HL-60/S4 treated with phorbol 12-myristate 13-acetate at 8.2 ng/mL for 4 days and 3 days (cell line): Measurements from ENCODE around the gene PSORS1C1.
"Not testable (repeated sequence)": the region's sequence is repeated elsewhere in the genome, so short reads cannot be mapped to it uniquely, and the experiment has no call there.

Experiments
- in situ Hi-C: fragments of 300-500 bp; cut with MboI; formaldehyde crosslinking; loops from 2 replicates; pipeline ENCODE4 v1.15.0; 2022; ENCODE audit warnings: low sequenced_read_pairs

Gene PSORS1C1

DNA sequence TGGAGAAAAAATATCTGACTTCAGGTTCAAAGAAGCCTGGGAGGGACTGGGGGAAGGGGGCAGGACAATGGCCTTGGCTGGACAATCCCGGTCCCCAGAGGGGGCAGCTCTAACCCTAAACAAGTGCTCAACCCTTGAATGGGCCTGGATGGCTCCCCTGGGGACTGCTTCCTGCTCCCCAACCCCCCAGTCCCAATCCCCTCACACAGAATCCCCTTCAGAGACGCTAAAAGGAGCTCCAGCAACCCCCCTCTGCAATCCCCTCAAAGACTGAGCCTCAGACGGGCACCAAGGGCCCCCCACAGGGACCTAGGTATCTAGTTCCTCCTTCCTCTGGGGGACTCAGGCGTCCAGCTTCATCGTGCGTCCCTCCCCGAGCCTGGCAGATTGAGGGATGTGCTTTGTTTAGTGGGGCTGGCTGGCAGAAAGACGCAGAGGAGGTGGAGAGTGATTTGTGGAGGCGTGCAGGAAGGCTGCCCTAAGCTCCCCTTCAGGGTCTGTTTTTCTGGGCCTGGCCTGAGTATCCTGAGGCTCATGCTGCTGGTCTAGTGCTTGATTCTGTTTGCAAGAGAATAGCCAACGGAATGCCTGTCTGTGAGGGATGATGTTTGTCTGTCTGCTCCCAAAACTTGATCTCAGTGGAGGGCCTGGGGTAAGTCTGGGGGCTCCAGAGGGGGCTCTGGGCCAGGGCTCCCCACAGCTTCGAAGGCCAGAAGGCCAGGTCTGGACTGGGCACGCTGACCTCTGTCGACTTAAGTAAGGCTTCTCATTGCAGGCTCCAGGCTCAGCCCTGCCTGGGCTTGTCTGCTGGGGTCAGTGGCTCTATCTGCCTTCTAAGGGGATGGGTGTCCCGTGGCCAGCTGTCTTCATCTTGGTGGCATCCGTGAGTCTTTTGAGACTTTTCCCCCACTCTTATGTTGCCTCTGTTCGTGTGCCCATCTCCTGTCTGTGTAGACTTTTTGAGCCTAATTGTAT lies 57.6 kb downstream of the PSORS1C1 start:
- in situ Hi-C loops = no loop called here

GRCh38 chr6:31172973-31173384 lies 58.4 kb downstream of the PSORS1C1 start:
- in situ Hi-C loops = no loop called here

- in situ Hi-C loops = no loop called here
Observed at GRCh38 chr6:31173406-31173805, 58.8 kb downstream of the PSORS1C1 start.

DNA sequence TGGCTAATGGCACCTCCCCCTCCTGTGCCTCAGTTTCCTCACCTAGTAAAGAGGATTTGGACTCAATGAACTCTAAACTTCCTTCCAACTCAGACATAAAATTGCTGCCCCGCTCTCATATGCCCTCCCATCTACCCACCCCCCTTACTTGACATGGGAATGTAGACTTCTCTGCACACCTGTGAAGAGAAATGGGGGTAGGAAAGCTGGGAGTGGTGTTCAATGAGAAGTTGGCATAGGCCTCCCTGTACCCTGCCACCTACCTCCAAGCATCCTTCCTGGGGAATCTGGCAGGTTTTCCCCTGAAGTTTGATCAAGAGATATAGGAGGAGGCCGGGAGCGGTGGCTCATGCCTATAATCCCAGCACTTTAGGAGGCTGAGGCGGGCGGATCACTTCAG lies 59.8 kb downstream of the PSORS1C1 start:
- in situ Hi-C loops = no loop called here

DNA sequence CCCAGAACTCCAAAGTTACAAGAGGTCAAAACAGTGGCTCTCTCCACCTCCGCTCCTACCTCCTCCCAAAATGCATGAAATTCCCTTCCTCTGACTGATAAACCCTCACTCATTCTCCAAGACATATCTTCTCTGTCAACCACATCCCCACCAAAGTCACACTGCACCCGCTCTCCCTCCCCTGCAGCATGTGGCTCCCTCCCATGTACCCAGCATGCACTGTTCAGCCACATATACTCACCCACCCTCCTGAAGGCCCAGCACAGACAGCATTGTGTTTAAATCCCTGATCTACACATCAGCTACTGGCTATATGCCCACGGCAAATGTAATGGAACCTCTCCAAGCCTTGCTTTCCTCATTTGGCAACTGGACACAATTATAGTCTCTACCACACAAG lies 61.4 kb downstream of the PSORS1C1 start:
- in situ Hi-C loops = no loop called here

DNA sequence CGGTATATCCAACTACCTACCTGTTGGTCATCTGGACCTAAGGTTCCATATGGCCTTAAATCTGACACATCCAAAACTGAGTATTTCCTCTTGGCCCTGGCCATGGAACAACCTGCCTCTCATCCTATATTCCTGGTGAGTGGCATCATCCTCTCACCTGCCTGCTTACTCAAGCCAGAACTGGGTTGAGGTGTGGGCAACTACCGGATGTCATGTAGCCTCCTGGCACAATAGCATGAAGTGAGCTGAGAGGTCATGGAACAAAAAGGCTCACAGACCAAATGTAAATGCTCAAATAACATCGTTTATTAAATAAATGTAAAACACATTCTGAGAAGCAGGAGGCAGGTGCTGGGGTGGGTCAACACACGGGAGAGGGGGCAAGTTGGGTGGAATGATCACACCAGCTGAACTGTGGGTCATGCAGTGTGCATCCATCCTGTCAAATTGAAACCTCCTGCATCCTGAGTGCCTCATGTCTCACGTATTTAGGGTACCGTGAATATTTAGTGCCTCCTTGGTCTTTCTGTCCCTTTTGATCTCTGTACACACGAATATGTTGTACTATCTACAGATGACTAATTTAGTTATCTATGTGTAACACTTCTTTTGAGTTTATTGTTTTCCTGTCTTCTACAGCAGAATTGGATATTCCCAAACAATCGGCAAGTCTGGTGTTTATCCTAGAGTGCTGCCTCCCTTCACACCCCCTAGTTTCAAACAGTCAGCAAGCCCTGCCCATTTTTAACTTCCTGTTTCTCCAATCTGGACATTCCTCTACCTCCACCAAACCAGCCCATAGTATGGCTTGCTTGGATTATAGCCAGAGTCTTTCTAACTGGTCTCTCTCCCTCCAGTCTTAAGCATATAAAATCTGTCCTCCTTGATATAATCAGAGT lies 63.8 kb downstream of the PSORS1C1 start:
- in situ Hi-C loops = no loop called here

DNA sequence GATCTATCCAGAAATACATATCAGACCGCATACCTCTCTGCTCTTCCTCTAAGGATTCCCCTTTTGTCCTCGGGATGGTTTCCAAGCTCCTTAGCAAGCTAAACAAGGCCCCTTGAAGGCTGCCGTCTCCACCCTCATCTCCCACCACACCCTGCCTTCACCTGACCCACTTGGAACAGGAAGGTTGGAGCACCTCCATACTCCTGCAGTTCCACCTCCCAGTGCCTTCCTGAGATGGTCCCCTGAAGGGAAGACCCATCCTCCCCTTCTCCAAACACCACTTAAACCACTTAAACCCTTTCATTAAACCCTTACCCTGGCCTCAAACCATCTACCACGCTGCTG lies 64.4 kb downstream of the PSORS1C1 start:
- in situ Hi-C loops = no loop called here

DNA sequence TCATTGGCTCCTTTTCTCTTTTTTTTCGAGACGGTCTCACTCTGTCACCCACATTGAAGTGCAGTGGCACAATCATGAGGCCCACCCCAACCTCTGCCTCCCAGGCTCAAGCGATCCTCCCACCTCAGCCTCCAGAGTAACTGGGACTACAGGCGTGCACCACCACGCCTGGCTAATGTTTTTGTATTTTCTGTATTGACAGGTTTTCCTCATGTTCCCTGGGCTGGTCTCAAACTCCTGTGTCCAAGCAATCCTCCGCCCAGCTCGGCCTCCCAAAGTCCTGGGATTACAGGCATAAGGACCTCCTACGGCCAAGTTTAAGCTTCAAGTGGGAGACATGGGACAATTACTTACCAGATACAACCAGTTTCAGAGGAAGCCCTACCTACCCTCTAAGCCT lies 65.3 kb downstream of the PSORS1C1 start:
- in situ Hi-C loops = no loop called here

DNA sequence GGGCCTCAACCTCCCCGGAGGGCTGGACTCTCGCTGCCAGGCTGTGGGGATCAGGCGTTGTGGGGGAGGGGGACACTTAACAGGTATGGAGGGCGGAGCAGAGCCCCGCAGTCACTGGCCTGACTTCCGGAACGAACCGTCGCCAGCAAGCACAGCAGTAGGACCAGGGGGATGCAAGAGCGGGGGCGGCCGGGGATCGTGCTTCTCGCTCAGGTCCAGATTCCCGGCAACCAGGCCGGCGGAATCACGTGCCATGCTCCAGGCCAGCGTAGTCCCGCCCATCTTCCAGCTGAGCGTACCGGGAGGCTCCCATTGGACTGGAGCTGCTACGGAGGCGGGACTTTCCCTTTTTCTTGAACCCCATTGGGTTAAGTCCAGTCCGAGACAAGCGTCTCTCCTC lies 65.9 kb downstream of the PSORS1C1 start:
- in situ Hi-C loops = no loop called here

DNA sequence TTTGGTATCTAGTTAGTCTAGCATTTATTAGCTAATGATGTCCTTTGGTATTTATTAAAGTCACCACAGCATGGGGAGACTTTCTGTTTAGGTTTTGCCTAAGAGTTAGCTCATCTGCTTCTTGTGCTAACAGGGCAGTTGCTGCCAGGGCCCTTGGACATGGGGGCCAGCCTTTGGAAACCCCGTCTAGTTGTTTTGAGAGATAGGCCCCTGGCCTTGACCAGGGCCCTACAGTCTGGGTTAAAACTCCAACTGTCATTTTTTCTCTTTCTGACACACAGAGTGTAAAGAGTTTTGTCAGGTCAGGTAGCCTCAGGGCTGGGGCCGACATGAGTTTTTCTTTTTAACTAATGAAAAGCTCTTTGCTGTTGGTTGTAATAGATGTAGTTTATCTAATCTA lies 68.7 kb downstream of the PSORS1C1 start:
- in situ Hi-C loops = not testable (repeated sequence)

GRCh38 chr6:31183859-31184258 lies 69.3 kb downstream of the PSORS1C1 start:
- in situ Hi-C loops = not testable (repeated sequence)

DNA sequence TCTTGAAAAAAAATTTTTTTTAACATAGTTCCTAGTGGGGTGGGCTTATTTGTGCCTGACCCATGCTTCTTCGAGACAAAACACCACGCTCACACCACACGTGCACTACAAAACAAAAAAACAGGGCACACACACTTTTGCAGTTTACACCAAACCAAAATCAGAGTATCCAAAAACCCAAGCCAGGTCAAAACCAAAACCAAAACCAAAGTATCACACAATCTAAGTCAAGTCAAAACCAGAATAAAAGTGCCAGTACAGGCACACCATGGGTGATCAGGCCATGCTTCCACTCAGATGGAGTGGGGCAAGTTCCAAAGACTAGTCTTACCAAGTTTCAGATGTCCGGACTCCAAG lies 71.1 kb downstream of the PSORS1C1 start:
- in situ Hi-C loops = not testable (repeated sequence)

GRCh38 chr6:31186052-31186734 lies 71.6 kb downstream of the PSORS1C1 start:
- in situ Hi-C loops = no loop called here

GRCh38 chr6:31187780-31188194 lies 73.2 kb downstream of the PSORS1C1 start:
- in situ Hi-C loops = no loop called here

DNA sequence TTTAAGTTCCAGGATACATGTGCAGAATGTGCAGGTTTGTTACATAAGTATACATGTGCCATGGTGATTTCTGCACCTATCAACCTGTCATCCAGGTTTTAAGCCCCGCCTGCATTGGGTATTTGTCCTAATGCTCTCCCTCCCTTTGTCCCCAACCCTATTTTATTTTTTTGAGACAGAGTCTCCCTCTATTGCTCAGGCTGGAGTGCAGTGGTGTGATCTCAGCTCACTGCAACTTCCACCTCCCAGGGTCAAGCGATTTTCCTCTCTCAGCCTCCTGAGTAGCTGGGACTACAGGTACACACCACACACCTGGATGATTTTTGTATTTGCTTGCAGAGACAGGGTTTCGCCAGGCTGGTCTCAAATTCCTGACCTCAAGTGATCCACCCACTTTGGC lies 74.6 kb downstream of the PSORS1C1 start:
- in situ Hi-C loops = not testable (repeated sequence)
